Thymus (tissue), 11 donors: Measurements from ENCODE around the gene DENND4A. TPM values are rescaled to one million over a fixed set of nuclear protein-coding genes. Genes with fewer than 3 reads are reported as not detected.

ENCODE experiments used
- DNase-seq, 9 donors: peaks; one replicate each; pipeline ENCODE4 v3.0.0-alpha.2; 2013; ENCODE audit warnings: low spot score in 9 of 9, low read depth in 6 of 9, missing footprints in 1 of 9
- H3K27ac ChIP-seq, 2 donors: one replicate each; pipeline ENCODE4 v1.5.1; 2013; ENCODE audit warnings: control low read depth in 1 of 2, low read depth in 1 of 2, low read length in 1 of 2, mild to moderate bottlenecking in 1 of 2, moderate library complexity in 1 of 2
- H3K27me3 ChIP-seq, 2 donors: one replicate each; pipeline ENCODE4 v1.5.1; 2013; ENCODE audit warnings: low read length in 1 of 2; ENCODE audit not compliant: control insufficient read depth in 2 of 2, insufficient read depth in 1 of 2
- H3K36me3 ChIP-seq, 2 donors: one replicate each; pipeline ENCODE4 v1.5.1; 2013; ENCODE audit warnings: low read length in 1 of 2, mild to moderate bottlenecking in 1 of 2, moderate library complexity in 1 of 2; ENCODE audit not compliant: control insufficient read depth in 2 of 2, insufficient read depth in 2 of 2
- H3K4me1 ChIP-seq, 2 donors: one replicate each; pipeline ENCODE4 v1.5.1; 2013; ENCODE audit warnings: low read length in 2 of 2; ENCODE audit not compliant: control insufficient read depth in 2 of 2, insufficient read depth in 2 of 2
- H3K4me3 ChIP-seq, 2 donors: one replicate each; pipeline ENCODE4 v1.5.1; 2013; ENCODE audit warnings: low read length in 2 of 2, control low read depth in 1 of 2, mild to moderate bottlenecking in 1 of 2
- H3K9me3 ChIP-seq, 2 donors: one replicate each; pipeline ENCODE4 v1.5.1; 2013; ENCODE audit warnings: low read length in 1 of 2, mild to moderate bottlenecking in 1 of 2; ENCODE audit not compliant: control insufficient read depth in 2 of 2, insufficient read depth in 1 of 2
- WGBS: extraction: QIAGEN DNeasy Blood & Tissue Kit; methylation state at CpG from one replicate; pipeline ENCODE4 v1.1.7; 2013; 5-methylcytosine and 5-hydroxymethylcytosine counted together
- polyA plus RNA-seq: library from polyadenylated mRNA; stranded (reverse); fragments of 200-250 nt; gene quantifications from one replicate; pipeline ENCODE4 v1.2.3, GENCODE V29; 2013
- total RNA-seq: library from RNA; stranded (reverse); fragments of 120-200 nt; gene quantifications from one replicate; pipeline ENCODE4 v1.2.4, GENCODE V29; 2013
- donor health status: healthy.

Gene DENND4A
- total and polyA plus RNA-seq, 2 donors, result 15.9 to 23.8 TPM

GRCh38 chr15:65793818-65794104 is 1.7 kb upstream of the DENND4A start:
- Histone ChIP-seq H3K9me3 (no peaks in the 10 kb centered on the region), H3K27ac (no peak overlapping the region), H3K4me3 (no peak overlapping the region), H3K4me1 (peaks cover 3 to 11% of the 10 kb centered on the region in 2 donors), H3K27me3 (no peaks in the 10 kb centered on the region), H3K36me3 (no peaks in the 10 kb centered on the region)
- WGBS, result over 99% methylated on average over 2 of the region's 2 CpGs
- no peak for DNase-seq

GRCh38 chr15:65792988-65793817 is 1.1 kb upstream of the DENND4A start:
- H3K36me3 ChIP-seq, result no peaks in the 10 kb centered on the region
- peaks cover 3 to 11% of the 10 kb centered on the region in 2 donors for H3K4me1 ChIP-seq
- 98% methylated on average over 13 of the region's 13 CpGs for whole genome bisulfite sequencing
- peak overlapping the region; percentile 98 to 99 for H3K27ac ChIP-seq
- DNase-seq, result no peak
- no peaks in the 10 kb centered on the region for H3K27me3 ChIP-seq
- H3K4me3 ChIP-seq, result peak overlapping the region; percentile 76 to 92
- no peaks in the 10 kb centered on the region for H3K9me3 ChIP-seq

GRCh38 chr15:65791335-65792137 is 557 bp downstream of the DENND4A start:
- Histone ChIP-seq H3K9me3 (no peaks in the 10 kb centered on the region), H3K4me1 (peaks cover 3 to 11% of the 10 kb centered on the region in 2 donors), H3K27me3 (no peaks in the 10 kb centered on the region), H3K4me3 (peak overlapping the region; percentile 76 to 92), H3K27ac (peak overlapping the region; percentile 98 to 99), H3K36me3 (no peaks in the 10 kb centered on the region)
- under 1% methylated on average over 69 of the region's 69 CpGs for WGBS
- DNase-seq, result peak in 7 of 9 donors; percentile 23 to 66 (median 46)

GRCh38 chr15:65790694-65791334 is 1.3 kb downstream of the DENND4A start:
- H3K27me3 ChIP-seq, result no peaks in the 10 kb centered on the region
- no peaks in the 10 kb centered on the region for H3K9me3 ChIP-seq
- H3K36me3 ChIP-seq, result no peaks in the 10 kb centered on the region
- peak overlapping the region; percentile 98 to 99 for H3K27ac ChIP-seq
- peak overlapping the region; percentile 76 to 92 for H3K4me3 ChIP-seq
- 16% methylated on average over 14 of the region's 14 CpGs for WGBS
- DNase-seq, result peak in 6 of 9 donors; percentile 24 to 62 (median 38)
- H3K4me1 ChIP-seq, result peaks cover 3 to 11% of the 10 kb centered on the region in 2 donors

- Histone ChIP-seq H3K9me3 (no peaks in the 10 kb centered on the region), H3K36me3 (no peaks in the 10 kb centered on the region), H3K4me3 (no peak overlapping the region), H3K27ac (no peak overlapping the region), H3K27me3 (no peaks in the 10 kb centered on the region), H3K4me1 (peaks cover 3 to 11% of the 10 kb centered on the region in 2 donors)
- DNase-seq, result no peak
- 97% methylated on average over 10 of the region's 10 CpGs for WGBS
Observed at GRCh38 chr15:65789759-65790425, 2.2 kb downstream of the DENND4A start.

- 97% methylated on average over 3 of the region's 3 CpGs for WGBS
Observed at GRCh38 chr15:65789105-65789504, 3.0 kb downstream of the DENND4A start.

GRCh38 chr15:65787260-65787659 is 4.8 kb downstream of the DENND4A start:
- H3K27me3 ChIP-seq, result no peaks in the 10 kb centered on the region
- H3K9me3 ChIP-seq, result no peaks in the 10 kb centered on the region
- peaks cover 0 to 3% of the 10 kb centered on the region in 2 donors for H3K4me1 ChIP-seq
- H3K36me3 ChIP-seq, result peaks cover 4% of the 10 kb centered on the region in 2 donors
- no peak overlapping the region for H3K27ac ChIP-seq
- H3K4me3 ChIP-seq, result no peak overlapping the region
- 46% methylated on average over 2 of the region's 2 CpGs for WGBS
- DNase-seq, result no peak

More at GRCh38 chr15:65789105-65789504, 3.0 kb downstream of the DENND4A start:
- Histone ChIP-seq H3K4me3 (no peak overlapping the region), H3K9me3 (no peaks in the 10 kb centered on the region), H3K27me3 (no peaks in the 10 kb centered on the region), H3K4me1 (peaks cover 3 to 11% of the 10 kb centered on the region in 2 donors), H3K27ac (no peak overlapping the region), H3K36me3 (peaks cover under 1% of the 10 kb centered on the region in 2 donors)
- DNase-seq, result no peak

- no peak overlapping the region for H3K4me3 ChIP-seq
- DNase-seq, result no peak
- WGBS, result 98% methylated on average over 6 of the region's 6 CpGs
- no peak overlapping the region for H3K27ac ChIP-seq
- peaks cover 4% of the 10 kb centered on the region in 2 donors for H3K36me3 ChIP-seq
- H3K9me3 ChIP-seq, result no peaks in the 10 kb centered on the region
- H3K27me3 ChIP-seq, result no peaks in the 10 kb centered on the region
- peaks cover 0 to 3% of the 10 kb centered on the region in 2 donors for H3K4me1 ChIP-seq
Observed at GRCh38 chr15:65785151-65785550, 6.9 kb downstream of the DENND4A start.
